Right atrium auricular region (tissue), 2 donors: Measurements from ENCODE around the gene AHSA1. TPM values are rescaled to one million over a fixed set of nuclear protein-coding genes. Genes with fewer than 3 reads are reported as not detected.

Experiments used
- DNase-seq: peaks from one replicate; pipeline ENCODE4 v3.0.0-alpha.2; 2019; ENCODE audit warnings: low spot score
- H3K27ac ChIP-seq, 2 donors: fragments of 200-600 bp; sonication (generic); 1 replicate in 1 of 2; 2 replicates in 1 of 2; pipeline ENCODE4 v1.5.1; 2016 to 2019
- H3K27me3 ChIP-seq, 2 donors: fragments of 200-600 bp; sonication (generic); one replicate each; pipeline versions ENCODE4 v1.5.1 to v1.6.0; 2017 to 2019
- H3K36me3 ChIP-seq: fragments of 200-600 bp; sonication (generic); one replicate; pipeline ENCODE4 v1.5.1; 2016
- H3K4me1 ChIP-seq, 2 donors: fragments of 200-600 bp; sonication (generic); one replicate each; pipeline versions ENCODE4 v1.5.1 to v1.6.0; 2017 to 2019
- H3K4me3 ChIP-seq, 2 donors: fragments of 200-600 bp; sonication (generic); 1 replicate in 1 of 2; 2 replicates in 1 of 2; pipeline ENCODE4 v1.5.1; 2017 to 2019; ENCODE audit warnings: mild to moderate bottlenecking in 1 of 2, moderate library complexity in 1 of 2
- H3K9me3 ChIP-seq, 2 donors: fragments of 200-600 bp; sonication (generic); one replicate each; pipeline ENCODE4 v1.5.1; 2019
- CTCF ChIP-seq, 2 donors: fragments of 200-600 bp; sonication (generic); IDR thresholded peaks; one replicate each; pipeline ENCODE4 v1.5.1; 2019; ENCODE audit warnings: antibody characterized with exemption in 2 of 2
- total RNA-seq, 2 donors: library from RNA; depleted of rRNA; stranded (reverse); fragments of >200 nt; gene quantifications; one replicate each; pipeline ENCODE4 v1.1.0, GENCODE V29; 2016

Gene AHSA1
- total RNA-seq, 2 donors from 2014 or later: 105 to 122 TPM

- TF ChIP-seq CTCF (IDR thresholded peaks at IDR 0.05): no peak
- Histone ChIP-seq H3K27ac (no peak within 1 kb of the TSS), H3K9me3 (peaks cover 0 to 20% of the 10 kb centered on the region in 2 donors), H3K27me3 (no peaks in the 10 kb centered on the region), H3K4me3 (no peak within 1 kb of the TSS), H3K4me1 (no peaks in the 10 kb centered on the region), H3K36me3 (peaks cover 52% of the 10 kb centered on the region)
- DNase-seq: no peak
Measured at GRCh38 chr14:77423423-77423822, 34.5 kb upstream of the AHSA1 start, which contains the start of gene NOXRED1. Gene NOXRED1 (minus strand): TSS chr14:77423523. CDS start chr14:77422889, 634 bp downstream.

- Histone ChIP-seq H3K4me1 (no peaks in the 10 kb centered on the region), H3K27ac (no peak overlapping the region), H3K4me3 (no peak overlapping the region), H3K9me3 (peaks cover 0 to 6% of the 10 kb centered on the region in 2 donors), H3K27me3 (no peaks in the 10 kb centered on the region), H3K36me3 (peaks cover 66% of the 10 kb centered on the region)
- TF ChIP-seq CTCF (IDR thresholded peaks at IDR 0.05): no peak
- DNase-seq: no peak
Measured at GRCh38 chr14:77424862-77425261, 33.0 kb upstream of the AHSA1 start.

- Histone ChIP-seq H3K4me1 (no peaks in the 10 kb centered on the region), H3K27ac (no peak overlapping the region), H3K27me3 (no peaks in the 10 kb centered on the region), H3K36me3 (peaks cover 73% of the 10 kb centered on the region), H3K9me3 (no peaks in the 10 kb centered on the region), H3K4me3 (no peak overlapping the region)
- DNase-seq: no peak
- TF ChIP-seq CTCF (IDR thresholded peaks at IDR 0.05): no peak
Measured at GRCh38 chr14:77426396-77426795, 31.5 kb upstream of the AHSA1 start.

GRCh38 chr14:77436042-77436441 lies 21.9 kb upstream of the AHSA1 start:
- H3K9me3 ChIP-seq: no peaks in the 10 kb centered on the region
- no peaks in the 10 kb centered on the region for H3K4me1 ChIP-seq
- H3K4me3 ChIP-seq: no peak overlapping the region
- H3K36me3 ChIP-seq: peaks cover 60% of the 10 kb centered on the region
- no peak overlapping the region for H3K27ac ChIP-seq
- no peak for DNase-seq
- no peaks in the 10 kb centered on the region for H3K27me3 ChIP-seq
- no peak for TF ChIP-seq CTCF (IDR thresholded peaks at IDR 0.05)

GRCh38 chr14:77438596-77438995 lies 19.3 kb upstream of the AHSA1 start:
- Histone ChIP-seq H3K27me3 (no peaks in the 10 kb centered on the region), H3K36me3 (peaks cover 77% of the 10 kb centered on the region)

More at GRCh38 chr14:77438596-77438995, 19.3 kb upstream of the AHSA1 start:
- no peaks in the 10 kb centered on the region for H3K4me1 ChIP-seq
- no peak overlapping the region for H3K27ac ChIP-seq
- no peak for TF ChIP-seq CTCF (IDR thresholded peaks at IDR 0.05)
- H3K9me3 ChIP-seq: no peaks in the 10 kb centered on the region
- DNase-seq: no peak
- no peak overlapping the region for H3K4me3 ChIP-seq
